GM18499 (cell line): Measurements from ENCODE around the gene UPK3BL1.
"Not testable (repeated sequence)": the region's sequence is repeated elsewhere in the genome, so short reads cannot be mapped to it uniquely, and the experiment has no call there.

Experiments used
- ATAC-seq: cut with Tn5 transposase; IDR thresholded peaks from one replicate; pipeline ENCODE4 v1.9.1; 2021; ENCODE audit warnings: moderate number of reproducible peaks; ENCODE audit not compliant: insufficient read depth, unreplicated experiment

Gene UPK3BL1

GRCh38 chr7:102642691-102643090 is at the start of gene UPK3BL1:
Gene UPK3BL1, minus strand, starts transcription at chr7:102642791. Its CDS starts 50 bp downstream, at chr7:102642741.
- ATAC-seq = not testable (repeated sequence)

GRCh38 chr7:102690602-102691001 is 48.0 kb upstream of the UPK3BL1 start:
- not testable (repeated sequence) for ATAC-seq

GRCh38 chr7:102689436-102690282 is 47.1 kb upstream of the UPK3BL1 start:
- ATAC-seq = not testable (repeated sequence)

GRCh38 chr7:102688299-102689036 is 45.9 kb upstream of the UPK3BL1 start:
- not testable (repeated sequence) for ATAC-seq

GRCh38 chr7:102682560-102682959 is 40.0 kb upstream of the UPK3BL1 start:
- ATAC-seq = not testable (repeated sequence)

- not testable (repeated sequence) for ATAC-seq
Measured at GRCh38 chr7:102680780-102681179, 38.2 kb upstream of the UPK3BL1 start.

- not testable (repeated sequence) for ATAC-seq
Measured at GRCh38 chr7:102675545-102675944, 33.0 kb upstream of the UPK3BL1 start.

GRCh38 chr7:102673447-102674067 is 31.0 kb upstream of the UPK3BL1 start:
- not testable (repeated sequence) for ATAC-seq

GRCh38 chr7:102671956-102672307 is 29.3 kb upstream of the UPK3BL1 start:
- peak; percentile 16 for ATAC-seq

GRCh38 chr7:102671166-102671955 is 28.8 kb upstream of the UPK3BL1 start, which contains the start of gene POLR2J2:
Gene POLR2J2, minus strand, starts transcription at chr7:102671663. Its CDS starts 62 bp downstream, at chr7:102671601.
- ATAC-seq = peak; percentile 62

- not testable (repeated sequence) for ATAC-seq
Measured at GRCh38 chr7:102667523-102667922, 24.9 kb upstream of the UPK3BL1 start.

GRCh38 chr7:102666850-102667249 is 24.3 kb upstream of the UPK3BL1 start:
- ATAC-seq = not testable (repeated sequence)

- ATAC-seq = not testable (repeated sequence)
Measured at GRCh38 chr7:102664765-102665164, 22.2 kb upstream of the UPK3BL1 start.

GRCh38 chr7:102649924-102650323 is 7.3 kb upstream of the UPK3BL1 start, which contains the start of gene SPDYE2B:
Gene SPDYE2B, plus strand, starts transcription at chr7:102650319. Its CDS starts 2,030 bp downstream, at chr7:102652349.
- not testable (repeated sequence) for ATAC-seq

GRCh38 chr7:102647813-102648212 is 5.2 kb upstream of the UPK3BL1 start:
- not testable (repeated sequence) for ATAC-seq

GRCh38 chr7:102643404-102643803 is 813 bp upstream of the UPK3BL1 start:
- ATAC-seq = not testable (repeated sequence)

- not testable (repeated sequence) for ATAC-seq
Measured at GRCh38 chr7:102638848-102639247, 3.7 kb downstream of the UPK3BL1 start.

GRCh38 chr7:102636956-102637355 is 5.6 kb downstream of the UPK3BL1 start:
- ATAC-seq = not testable (repeated sequence)

GRCh38 chr7:102635354-102635753 is 7.2 kb downstream of the UPK3BL1 start:
- ATAC-seq = not testable (repeated sequence)

- ATAC-seq = not testable (repeated sequence)
Measured at GRCh38 chr7:102634299-102634698, 8.3 kb downstream of the UPK3BL1 start.
